Prostate gland (tissue), 2 donors: ENCODE measurements around the gene CFAP20.

Experiments used
- CTCF ChIP-seq, 4 experiments: fragments of 200-600 bp in 2 of 4; fragments of 450-650 bp in 2 of 4; sonication (generic) in 2 of 4; IDR thresholded peaks; 1 replicate in 3 of 4; 2 replicates in 1 of 4; pipeline ENCODE4 v1.5.1; 2016 to 2019; ENCODE audit warnings: antibody characterized with exemption in 4 of 4, mild to moderate bottlenecking in 2 of 4, moderate library complexity in 2 of 4
- POLR2AphosphoS5 ChIP-seq: sonication (generic); formaldehyde crosslinking; IDR thresholded peaks from one replicate; pipeline ENCODE4 v1.6.1; 2017; ENCODE audit warnings: antibody characterized with exemption

- TF ChIP-seq CTCF (IDR thresholded peaks at IDR 0.05) (no peak), POLR2AphosphoS5 (no peak)
Measured at GRCh38 chr16:58125041-58125440, 4.1 kb downstream of the CFAP20 start.
